Measurements from ENCODE around the gene RBP5. TPM values are rescaled to one million over a fixed set of nuclear protein-coding genes. Genes with fewer than 3 reads are reported as not detected.

The RBP5 gene
- total and polyA plus RNA-seq, 10 of the 15 experiments (the other 5 are each of a cell fraction or from before 2014, with no cell fraction given): 0.11 to 1.1 (median 0.31) TPM; not detected in 4

DNA sequence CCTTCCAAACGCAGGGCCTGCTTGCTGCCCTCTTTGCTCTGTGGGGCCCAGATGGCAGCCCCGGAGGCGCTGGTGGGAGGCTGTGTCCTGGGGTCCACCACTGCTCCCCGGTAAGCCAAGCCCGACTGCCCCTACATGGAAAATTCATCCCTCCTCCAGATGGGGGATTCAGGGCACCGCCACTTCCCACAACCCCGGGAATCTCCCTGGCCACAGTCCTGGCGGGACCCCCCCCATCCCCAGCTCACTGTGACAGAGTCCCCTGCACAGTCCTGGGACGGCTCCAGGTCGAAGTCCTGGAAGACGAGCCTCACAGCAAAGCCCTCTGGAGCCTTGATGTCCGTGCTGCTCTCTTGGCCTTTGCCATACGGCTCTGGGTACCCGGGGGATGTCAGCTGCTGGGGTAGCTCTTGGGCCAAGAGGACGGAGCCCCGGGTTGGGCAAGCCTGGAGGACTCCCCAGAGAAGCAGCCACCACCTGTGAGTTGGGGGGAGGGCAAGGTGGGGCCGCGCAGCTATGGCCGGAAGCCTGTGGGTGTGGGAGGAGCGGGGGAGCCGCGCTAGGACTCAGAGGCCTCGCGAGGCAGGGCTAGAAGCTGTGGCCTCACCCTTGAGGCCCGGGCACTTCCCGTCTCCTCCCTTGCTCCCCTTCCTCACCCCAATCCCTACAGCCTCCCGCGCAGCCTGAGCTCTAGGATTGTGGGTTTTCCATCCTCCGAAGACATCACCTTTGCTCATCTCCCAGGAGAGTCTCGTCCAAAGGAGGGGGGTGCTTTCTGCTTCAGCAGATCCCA lies 20.5 kb downstream of the RBP5 start (continued):
- TF ChIP-seq, protein P1, sequence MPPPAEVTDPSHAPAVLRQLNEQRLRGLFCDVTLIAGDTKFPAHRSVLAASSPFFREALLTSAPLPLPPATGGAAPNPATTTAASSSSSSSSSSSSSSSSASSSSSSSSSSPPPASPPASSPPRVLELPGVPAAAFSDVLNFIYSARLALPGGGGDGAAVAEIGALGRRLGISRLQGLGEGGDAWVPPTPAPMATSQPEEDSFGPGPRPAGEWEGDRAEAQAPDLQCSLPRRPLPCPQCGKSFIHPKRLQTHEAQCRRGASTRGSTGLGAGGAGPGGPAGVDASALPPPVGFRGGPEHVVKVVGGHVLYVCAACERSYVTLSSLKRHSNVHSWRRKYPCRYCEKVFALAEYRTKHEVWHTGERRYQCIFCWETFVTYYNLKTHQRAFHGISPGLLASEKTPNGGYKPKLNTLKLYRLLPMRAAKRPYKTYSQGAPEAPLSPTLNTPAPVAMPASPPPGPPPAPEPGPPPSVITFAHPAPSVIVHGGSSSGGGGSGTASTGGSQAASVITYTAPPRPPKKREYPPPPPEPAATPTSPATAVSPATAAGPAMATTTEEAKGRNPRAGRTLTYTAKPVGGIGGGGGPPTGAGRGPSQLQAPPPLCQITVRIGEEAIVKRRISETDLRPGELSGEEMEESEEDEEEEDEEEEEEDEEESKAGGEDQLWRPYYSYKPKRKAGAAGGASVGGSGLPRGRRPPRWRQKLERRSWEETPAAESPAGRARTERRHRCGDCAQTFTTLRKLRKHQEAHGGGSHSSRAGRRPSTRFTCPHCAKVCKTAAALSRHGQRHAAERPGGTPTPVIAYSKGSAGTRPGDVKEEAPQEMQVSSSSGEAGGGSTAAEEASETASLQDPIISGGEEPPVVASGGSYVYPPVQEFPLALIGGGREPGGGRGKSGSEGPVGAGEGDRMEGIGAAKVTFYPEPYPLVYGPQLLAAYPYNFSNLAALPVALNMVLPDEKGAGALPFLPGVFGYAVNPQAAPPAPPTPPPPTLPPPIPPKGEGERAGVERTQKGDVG (CRISPR knock-in tag; IDR thresholded peaks at IDR 0.05): no peak
- TF ChIP-seq, protein P2, sequence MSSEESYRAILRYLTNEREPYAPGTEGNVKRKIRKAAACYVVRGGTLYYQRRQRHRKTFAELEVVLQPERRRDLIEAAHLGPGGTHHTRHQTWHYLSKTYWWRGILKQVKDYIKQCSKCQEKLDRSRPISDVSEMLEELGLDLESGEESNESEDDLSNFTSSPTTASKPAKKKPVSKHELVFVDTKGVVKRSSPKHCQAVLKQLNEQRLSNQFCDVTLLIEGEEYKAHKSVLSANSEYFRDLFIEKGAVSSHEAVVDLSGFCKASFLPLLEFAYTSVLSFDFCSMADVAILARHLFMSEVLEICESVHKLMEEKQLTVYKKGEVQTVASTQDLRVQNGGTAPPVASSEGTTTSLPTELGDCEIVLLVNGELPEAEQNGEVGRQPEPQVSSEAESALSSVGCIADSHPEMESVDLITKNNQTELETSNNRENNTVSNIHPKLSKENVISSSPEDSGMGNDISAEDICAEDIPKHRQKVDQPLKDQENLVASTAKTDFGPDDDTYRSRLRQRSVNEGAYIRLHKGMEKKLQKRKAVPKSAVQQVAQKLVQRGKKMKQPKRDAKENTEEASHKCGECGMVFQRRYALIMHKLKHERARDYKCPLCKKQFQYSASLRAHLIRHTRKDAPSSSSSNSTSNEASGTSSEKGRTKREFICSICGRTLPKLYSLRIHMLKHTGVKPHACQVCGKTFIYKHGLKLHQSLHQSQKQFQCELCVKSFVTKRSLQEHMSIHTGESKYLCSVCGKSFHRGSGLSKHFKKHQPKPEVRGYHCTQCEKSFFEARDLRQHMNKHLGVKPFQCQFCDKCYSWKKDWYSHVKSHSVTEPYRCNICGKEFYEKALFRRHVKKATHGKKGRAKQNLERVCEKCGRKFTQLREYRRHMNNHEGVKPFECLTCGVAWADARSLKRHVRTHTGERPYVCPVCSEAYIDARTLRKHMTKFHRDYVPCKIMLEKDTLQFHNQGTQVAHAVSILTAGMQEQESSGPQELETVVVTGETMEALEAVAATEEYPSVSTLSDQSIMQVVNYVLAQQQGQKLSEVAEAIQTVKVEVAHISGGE (CRISPR knock-in tag; IDR thresholded peaks at IDR 0.05): no peak
- TF ChIP-seq POLR2A (IDR thresholded peaks at IDR 0.05; ENCODE audit: low read depth, low read length): peak; percentile 97
- no peak for TF ChIP-seq ZZZ3 (IDR thresholded peaks at IDR 0.05; ENCODE audit: control insufficient read depth, insufficient read length, low read depth)
- TF ChIP-seq ZNF687 (IDR thresholded peaks at IDR 0.05): peak; percentile 53
- no peak for TF ChIP-seq BCLAF1 (IDR thresholded peaks at IDR 0.05)
- no peak for TF ChIP-seq NFXL1 (IDR thresholded peaks at IDR 0.05; ENCODE audit: borderline replicate concordance)
- TF ChIP-seq ZNF207 (IDR thresholded peaks at IDR 0.05; ENCODE audit: borderline replicate concordance): no peak
- no peak for TF ChIP-seq EZH2 (IDR thresholded peaks at IDR 0.05; ENCODE audit: borderline replicate concordance, control insufficient read depth, low read depth, low read length)
- TF ChIP-seq TAF1 (IDR thresholded peaks at IDR 0.05; ENCODE audit: borderline replicate concordance, low read depth, low read length): peak; percentile 80; the same call in 1 of the 2 replicates
- TF ChIP-seq SREBF2 (IDR thresholded peaks at IDR 0.05; ENCODE audit: low read length): no peak
- TF ChIP-seq SIN3A (IDR thresholded peaks at IDR 0.05; ENCODE audit: low read depth, low read length): no peak
